DND-41 (cell line): ENCODE data around the gene MYO1C.

Experiments used
- CTCF ChIP-seq: IDR thresholded peaks from 2 replicates; pipeline ENCODE4 v1.5.1; 2012; ENCODE audit warnings: borderline replicate concordance, low read length, moderate library complexity, mild to moderate bottlenecking; ENCODE audit not compliant: poor library complexity, severe bottlenecking; ENCODE audit errors: extremely low read depth
- EZH2 ChIP-seq: IDR thresholded peaks from 3 replicates; pipeline ENCODE4 v1.6.1; 2012; ENCODE audit warnings: borderline replicate concordance, low read depth, mild to moderate bottlenecking, moderate library complexity, low read length, inconsistent platforms; ENCODE audit not compliant: severe bottlenecking

GRCh38 chr17:1522626-1523025 is 30.1 kb upstream of the MYO1C start:
- TF ChIP-seq CTCF, result no peak
- TF ChIP-seq EZH2, result no peak
